H9 (cell line): ENCODE data around the gene IL20RA. TPM values are rescaled to one million over a fixed set of nuclear protein-coding genes. Genes with fewer than 3 reads are reported as not detected.

Experiments
- DNase-seq: peaks from one replicate; pipeline ENCODE4 v3.0.0-alpha.2; 2017
- H2AFZ ChIP-seq: one replicate; pipeline ENCODE4 v1.6.1; 2013; ENCODE audit warnings: mild to moderate bottlenecking, low read length, control low read depth, moderate library complexity
- H2AK5ac ChIP-seq: 2 replicates; pipeline ENCODE4 v1.6.1; 2013; ENCODE audit warnings: low read length, control low read depth, mixed read lengths; ENCODE audit not compliant: insufficient read length
- H2BK120ac ChIP-seq: one replicate; pipeline ENCODE4 v1.6.1; 2013; ENCODE audit warnings: low read depth, mild to moderate bottlenecking, low read length, control low read depth, inconsistent platforms; ENCODE audit not compliant: poor library complexity, severe bottlenecking
- H2BK12ac ChIP-seq: 2 replicates; pipeline ENCODE4 v1.6.1; 2013; ENCODE audit warnings: low read length, control low read depth, mixed read lengths, low read depth; ENCODE audit not compliant: insufficient read length
- H2BK15ac ChIP-seq: 2 replicates; pipeline ENCODE4 v1.6.1; 2013; ENCODE audit warnings: low read depth, low read length, control low read depth
- H2BK20ac ChIP-seq: one replicate; pipeline ENCODE4 v1.6.1; 2013; ENCODE audit warnings: low read depth, mild to moderate bottlenecking, low read length, control low read depth, inconsistent platforms; ENCODE audit not compliant: poor library complexity, severe bottlenecking
- H2BK5ac ChIP-seq: 2 replicates; pipeline ENCODE4 v1.6.1; 2013; ENCODE audit warnings: low read length, control low read depth, mixed read lengths; ENCODE audit not compliant: insufficient read length
- H3K14ac ChIP-seq: 2 replicates; pipeline ENCODE4 v1.6.1; 2013; ENCODE audit warnings: low read length, control low read depth; ENCODE audit not compliant: insufficient read depth
- H3K18ac ChIP-seq: 2 replicates; pipeline ENCODE4 v1.6.1; 2013; ENCODE audit warnings: low read depth, mild to moderate bottlenecking, mixed read lengths, low read length, control low read depth; ENCODE audit not compliant: insufficient read length
- H3K23ac ChIP-seq: 2 replicates; pipeline ENCODE4 v1.6.1; 2013; ENCODE audit warnings: low read length, control low read depth, mixed read lengths, low read depth; ENCODE audit not compliant: insufficient read length
- H3K23me2 ChIP-seq: 2 replicates; pipeline ENCODE4 v1.6.1; 2013; ENCODE audit warnings: low read depth, mild to moderate bottlenecking, mixed read lengths, low read length, control low read depth; ENCODE audit not compliant: insufficient read length, poor library complexity, severe bottlenecking
- H3K27ac ChIP-seq: 2 replicates; pipeline ENCODE4 v1.5.1; 2013; ENCODE audit warnings: low read length, control low read depth, mixed read lengths, low read depth; ENCODE audit not compliant: insufficient read length
- H3K27me3 ChIP-seq: 2 replicates; pipeline ENCODE4 v1.6.1; 2013; ENCODE audit warnings: low read length, control low read depth, inconsistent platforms; ENCODE audit not compliant: insufficient read depth
- H3K4ac ChIP-seq: 2 replicates; pipeline ENCODE4 v1.6.1; 2013; ENCODE audit warnings: low read depth, mild to moderate bottlenecking, control low read depth, inconsistent platforms, low read length, moderate library complexity
- H3K4me1 ChIP-seq: 2 replicates; pipeline ENCODE4 v1.6.1; 2013; ENCODE audit warnings: low read length, control low read depth, inconsistent platforms; ENCODE audit not compliant: insufficient read depth
- H3K4me2 ChIP-seq: 2 replicates; pipeline ENCODE4 v1.6.1; 2013; ENCODE audit warnings: low read length, control low read depth, mixed read lengths; ENCODE audit not compliant: insufficient read length, insufficient read depth
- H3K56ac ChIP-seq: 2 replicates; pipeline ENCODE4 v1.6.1; 2013; ENCODE audit warnings: low read depth, mild to moderate bottlenecking, mixed read lengths, low read length, control low read depth; ENCODE audit not compliant: insufficient read length
- H3K79me1 ChIP-seq: 2 replicates; pipeline ENCODE4 v1.6.1; 2013; ENCODE audit warnings: low read depth, mild to moderate bottlenecking, moderate library complexity, low read length, control low read depth, inconsistent platforms; ENCODE audit not compliant: insufficient read depth, poor library complexity, severe bottlenecking
- H3K79me2 ChIP-seq: 2 replicates; pipeline ENCODE4 v1.6.1; 2013; ENCODE audit warnings: low read length, control low read depth, inconsistent platforms; ENCODE audit not compliant: insufficient read depth
- H3K9ac ChIP-seq: 2 replicates; pipeline ENCODE4 v1.6.1; 2013; ENCODE audit warnings: low read length, control low read depth, mixed read lengths; ENCODE audit not compliant: insufficient read length; ENCODE audit errors: extremely low read depth
- H3K9me3 ChIP-seq: one replicate; pipeline ENCODE4 v1.6.1; 2013; ENCODE audit warnings: low read depth, low read length, inconsistent platforms; ENCODE audit not compliant: control insufficient read depth
- H3T11ph ChIP-seq: one replicate; pipeline ENCODE4 v1.6.1; 2013; ENCODE audit warnings: mild to moderate bottlenecking, low read length, control low read depth, inconsistent platforms
- H4K20me1 ChIP-seq: one replicate; pipeline ENCODE4 v1.6.1; 2013; ENCODE audit not compliant: control insufficient read depth, insufficient read length, insufficient read depth
- H4K5ac ChIP-seq: 2 replicates; pipeline ENCODE4 v1.6.1; 2013; ENCODE audit warnings: low read depth, mild to moderate bottlenecking, mixed read lengths, low read length, control low read depth; ENCODE audit not compliant: insufficient read length
- H4K8ac ChIP-seq: replicated peaks from 2 replicates; pipeline ENCODE4 v1.6.1; 2013; ENCODE audit warnings: low read length, control low read depth, mixed read lengths, low read depth; ENCODE audit not compliant: insufficient read length
- H4K91ac ChIP-seq: 2 replicates; pipeline ENCODE4 v1.6.1; 2013; ENCODE audit warnings: low read depth, mild to moderate bottlenecking, moderate library complexity, mixed read lengths, low read length, control low read depth; ENCODE audit not compliant: insufficient read length
- H3K27ac Mint-ChIP-seq, 3 experiments: 2 replicates in 2 of 3; 3 replicates in 1 of 3; pipeline ENCODE4 v1.8.0; 2020 to 2021; ENCODE audit warnings: mixed read lengths in 3 of 3, mild to moderate bottlenecking in 1 of 3, moderate library complexity in 1 of 3
- H3K27me3 Mint-ChIP-seq: 2 replicates; pipeline ENCODE4 v1.8.0; 2021; ENCODE audit warnings: low read depth, mild to moderate bottlenecking, moderate library complexity, mixed read lengths
- H3K36me3 Mint-ChIP-seq, 3 experiments: 2 replicates in 2 of 3; 3 replicates in 1 of 3; pipeline ENCODE4 v1.8.0; 2020 to 2021; ENCODE audit warnings: low read depth in 3 of 3, mixed read lengths in 3 of 3; ENCODE audit not compliant: insufficient read depth in 1 of 3
- H3K4me1 Mint-ChIP-seq, 2 experiments: 2 replicates each; pipeline ENCODE4 v1.8.0; 2020; ENCODE audit warnings: mixed read lengths in 2 of 2
- H3K4me3 Mint-ChIP-seq, 2 experiments: 2 replicates in 1 of 2; 3 replicates in 1 of 2; pipeline ENCODE4 v1.8.0; 2020 to 2021; ENCODE audit warnings: mild to moderate bottlenecking in 2 of 2, mixed read lengths in 2 of 2, moderate library complexity in 1 of 2
- H3K9me3 Mint-ChIP-seq, 2 experiments: 2 replicates in 1 of 2; 3 replicates in 1 of 2; pipeline ENCODE4 v1.8.0; 2020; ENCODE audit warnings: mild to moderate bottlenecking in 2 of 2, mixed read lengths in 2 of 2, moderate library complexity in 1 of 2
- CTCF ChIP-seq: fragments of 200-600 bp; sonication (generic); conservative IDR thresholded peaks from 3 replicates; pipeline ENCODE4 v1.8.0; 2021; ENCODE audit warnings: antibody characterized with exemption, mild to moderate bottlenecking
- WGBS: extraction: QIAGEN DNeasy Blood & Tissue Kit; methylation state at CpG from one replicate; pipeline ENCODE4 v1.1.7; 2013; ENCODE audit warnings: missing lambda C conversion rate, low lambda C conversion rate, mixed read lengths; ENCODE audit not compliant: insufficient read length; ENCODE audit errors: extremely low coverage; 5-methylcytosine and 5-hydroxymethylcytosine counted together
- total RNA-seq: library from RNA; stranded (reverse); gene quantifications from 2 replicates; pipeline ENCODE4 v1.2.1, GENCODE V29; 2021

IL20RA gene
- total RNA-seq, 1 experiment from 2014 or later: 0.74 TPM

- H2BK20ac ChIP-seq: no peak overlapping the region
- no peaks in the 10 kb centered on the region for H3K4me1 Mint-ChIP-seq
- H4K5ac ChIP-seq: no peak overlapping the region
- no peak overlapping the region for H3K56ac ChIP-seq
- no peak overlapping the region for H3K27ac Mint-ChIP-seq
- H3K9me3 Mint-ChIP-seq: no peaks in the 10 kb centered on the region; a peak in 1 of 5 replicates
- no peak overlapping the region for H2AK5ac ChIP-seq
- no CpG with 5 or more reads among the region's 8 CpGs for WGBS
- no peak overlapping the region for H3K23ac ChIP-seq
- no peak for TF ChIP-seq CTCF
- H3K27me3 Mint-ChIP-seq: peaks cover 3% of the 10 kb centered on the region
- H3K4me2 ChIP-seq: no peak overlapping the region
- no peaks in the 10 kb centered on the region for H3K36me3 Mint-ChIP-seq
- no peak overlapping the region for H3K18ac ChIP-seq
- H3T11ph ChIP-seq: no peak overlapping the region
- H3K9ac ChIP-seq: no peak overlapping the region
- no peaks in the 10 kb centered on the region for H3K79me1 ChIP-seq
- no peak for DNase-seq
- no peak overlapping the region for H4K91ac ChIP-seq
- H3K23me2 ChIP-seq: no peaks in the 10 kb centered on the region
- H2BK15ac ChIP-seq: no peak overlapping the region
- no peaks in the 10 kb centered on the region for H3K4me1 ChIP-seq
- no peak overlapping the region for H3K4me3 Mint-ChIP-seq
- no peak overlapping the region for H3K27ac ChIP-seq
- H3K9me3 ChIP-seq: no peaks in the 10 kb centered on the region
- H3K79me2 ChIP-seq: no peaks in the 10 kb centered on the region
- H3K4ac ChIP-seq: no peak overlapping the region
- no peak overlapping the region for H3K14ac ChIP-seq
- no peak overlapping the region for H2BK5ac ChIP-seq
- no peaks in the 10 kb centered on the region for H4K20me1 ChIP-seq
- no peaks in the 10 kb centered on the region for H3K27me3 ChIP-seq
- no peak overlapping the region for H2AFZ ChIP-seq
- no peak overlapping the region for H4K8ac ChIP-seq
- H2BK120ac ChIP-seq: no peak overlapping the region
- H2BK12ac ChIP-seq: no peak overlapping the region
Measured at GRCh38 chr6:137025786-137026730, 18.7 kb downstream of the IL20RA start.
